ENCODE results near the gene SLCO3A1.
"Not testable (repeated sequence)": the region's sequence is repeated elsewhere in the genome, so short reads cannot be mapped to it uniquely, and the experiment has no call there.

SLCO3A1 gene

DNA sequence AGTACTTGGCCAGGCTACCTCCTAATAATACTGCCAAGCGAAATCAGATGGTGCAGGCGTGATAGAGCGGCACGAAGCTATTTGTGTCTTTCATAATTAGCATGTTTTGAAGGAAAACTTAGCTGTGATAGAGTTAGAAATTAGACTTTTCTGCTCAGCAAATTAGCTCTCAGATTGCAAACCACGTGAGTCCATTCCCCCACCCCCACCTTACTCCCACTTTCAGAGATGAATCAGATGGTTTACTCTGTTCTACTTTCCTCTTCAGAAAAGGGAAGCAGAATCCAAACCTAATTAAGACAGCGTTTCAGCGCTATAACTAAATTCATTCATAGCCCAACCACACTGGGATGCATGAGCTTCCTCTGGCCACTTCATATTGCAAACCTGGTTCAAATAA is 214.6 kb downstream of the SLCO3A1 start:
- CTCF ChIA-PET = interaction anchor here (0.7 to 1.3 kb wide), 4 partner anchors 10 to 362 kb away, joined by 3 to 8 read pairs (median 4); no protein-coding TSS in a partner anchor
- TF ChIP-seq ZNF394 (tag by site-specific recombination; IDR thresholded peaks at IDR 0.05; ENCODE audit: borderline replicate concordance) = no peak
- no peak for TF ChIP-seq ZNF341 (tag by site-specific recombination; IDR thresholded peaks at IDR 0.05; ENCODE audit: low read depth)
- POLR2A ChIA-PET = no interaction called here
- H3K4me1 ChIP-seq (ENCODE audit: control insufficient read depth, insufficient read depth, low read length) = peaks cover 2% of the 10 kb centered on the region; the same call in 1 of the 2 replicates
- no peaks in the 10 kb centered on the region for H3K36me3 ChIP-seq (ENCODE audit: control insufficient read depth in 2 of 2, insufficient read depth in 1 of 2, low read length in 2 of 2)
- H3K9me3 ChIP-seq (ENCODE audit: control insufficient read depth, insufficient read depth, low read depth, low read length) = no peaks in the 10 kb centered on the region
- H3K4me3 ChIP-seq (ENCODE audit: low read depth, low read length) = no peak overlapping the region
- no peak overlapping the region for H3K27ac ChIP-seq (ENCODE audit: extremely low read depth, low read depth, low read length)

DNA sequence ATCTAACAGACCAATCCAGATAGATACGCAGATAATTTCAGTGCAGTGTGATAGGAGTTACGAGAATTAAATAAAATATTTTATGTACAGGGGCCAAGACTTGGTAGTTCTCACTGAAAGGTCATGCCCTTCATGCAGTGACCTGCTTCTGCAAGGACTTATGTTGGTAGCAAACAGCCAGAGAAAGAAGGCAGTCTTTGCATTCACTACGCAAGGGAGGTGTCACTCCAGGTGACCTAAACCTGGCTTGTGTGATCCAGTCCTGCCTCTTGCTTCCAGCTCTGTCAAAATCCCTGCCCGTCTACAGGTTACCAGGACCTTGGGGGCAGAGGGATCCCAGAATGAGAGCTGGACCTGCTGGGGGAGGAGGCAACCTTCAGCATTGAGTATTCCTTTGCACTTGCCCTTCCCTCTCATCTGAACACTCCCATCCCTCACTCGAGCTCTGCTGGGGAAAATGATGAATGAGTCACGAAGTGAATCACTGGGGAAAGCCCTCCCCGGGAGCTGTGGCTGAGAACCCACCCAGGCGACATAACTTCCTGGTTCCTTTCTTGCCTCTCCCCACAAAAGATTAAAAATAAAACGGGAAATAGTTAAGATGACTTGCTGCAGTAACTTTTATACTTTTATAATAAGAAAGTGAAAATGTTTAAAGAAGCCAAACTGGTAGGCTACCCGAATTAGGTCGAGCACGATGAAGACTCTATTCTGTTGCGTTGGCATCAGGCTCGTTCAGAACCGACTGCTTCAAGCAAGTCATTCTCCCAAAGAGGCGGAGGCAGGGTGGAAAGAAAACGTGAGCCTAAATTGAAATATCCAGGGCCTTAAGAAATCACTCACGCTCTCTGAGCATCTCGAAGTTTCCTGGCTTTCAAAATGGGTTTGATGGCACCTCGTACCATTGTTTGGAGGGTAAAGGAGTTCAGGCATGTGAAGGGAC is 216.1 kb downstream of the SLCO3A1 start:
- H3K4me3 ChIP-seq (ENCODE audit: low read depth, low read length) = no peak overlapping the region
- H3K9me3 ChIP-seq (ENCODE audit: control insufficient read depth, insufficient read depth, low read depth, low read length) = no peaks in the 10 kb centered on the region
- H3K27ac ChIP-seq (ENCODE audit: extremely low read depth, low read depth, low read length) = no peak overlapping the region
- TF ChIP-seq ZNF571 (tag by site-specific recombination; IDR thresholded peaks at IDR 0.05) (no peak), SP2 (tag by site-specific recombination; IDR thresholded peaks at IDR 0.05) (0 out of 2 replicates have a peak, but pooled peaks have one; percentile 11), PRDM1 (tag by site-specific recombination; IDR thresholded peaks at IDR 0.05) (0 out of 2 replicates have a peak, but pooled peaks have one; percentile 13), ZNF221 (tag by site-specific recombination; IDR thresholded peaks at IDR 0.05; ENCODE audit: borderline replicate concordance) (no peak), TRIM28 (IDR thresholded peaks at IDR 0.05; ENCODE audit: borderline replicate concordance, low read length) (no peak), ZNF560 (tag by site-specific recombination; IDR thresholded peaks at IDR 0.05; ENCODE audit: borderline replicate concordance) (no peak)
- TF ChIP-seq, protein P1, sequence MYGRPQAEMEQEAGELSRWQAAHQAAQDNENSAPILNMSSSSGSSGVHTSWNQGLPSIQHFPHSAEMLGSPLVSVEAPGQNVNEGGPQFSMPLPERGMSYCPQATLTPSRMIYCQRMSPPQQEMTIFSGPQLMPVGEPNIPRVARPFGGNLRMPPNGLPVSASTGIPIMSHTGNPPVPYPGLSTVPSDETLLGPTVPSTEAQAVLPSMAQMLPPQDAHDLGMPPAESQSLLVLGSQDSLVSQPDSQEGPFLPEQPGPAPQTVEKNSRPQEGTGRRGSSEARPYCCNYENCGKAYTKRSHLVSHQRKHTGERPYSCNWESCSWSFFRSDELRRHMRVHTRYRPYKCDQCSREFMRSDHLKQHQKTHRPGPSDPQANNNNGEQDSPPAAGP (tag by site-specific recombination; IDR thresholded peaks at IDR 0.05) = peak; percentile 49; the same call in 1 of the 2 replicates
- POLR2A ChIA-PET = no interaction called here
- no peaks in the 10 kb centered on the region for H3K36me3 ChIP-seq (ENCODE audit: control insufficient read depth in 2 of 2, insufficient read depth in 1 of 2, low read length in 2 of 2)
- CTCF ChIA-PET = interaction anchor here (0.5 to 1.4 kb wide), 3 partner anchors 8 to 1167 kb away, joined by 3 to 6 read pairs (median 3); no protein-coding TSS in a partner anchor
- H3K4me1 ChIP-seq (ENCODE audit: control insufficient read depth, insufficient read depth, low read length) = peaks cover 2% of the 10 kb centered on the region; the same call in 1 of the 2 replicates

DNA sequence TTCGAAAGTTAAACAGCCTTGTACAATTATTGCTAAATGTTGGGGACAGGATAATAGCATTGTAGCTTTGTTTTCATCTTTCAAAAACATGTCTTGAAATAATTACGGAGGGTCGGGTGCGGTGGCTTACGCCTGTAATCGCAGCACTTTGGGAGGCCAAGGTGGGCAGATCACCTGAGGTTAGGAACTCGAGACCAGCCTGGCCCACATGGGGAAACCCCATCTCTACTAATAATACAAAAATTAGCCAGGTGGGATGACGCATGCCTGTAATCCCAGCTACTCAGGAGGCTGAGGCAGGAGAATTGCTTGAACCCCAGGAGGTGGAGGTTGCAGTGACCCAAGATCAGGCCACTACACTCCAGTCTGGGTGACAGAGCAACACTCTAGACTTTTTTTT is 216.7 kb downstream of the SLCO3A1 start:
- CTCF ChIA-PET = interaction anchor here (0.6 to 1.4 kb wide), 2 partner anchors 9 to 768 kb away, joined by 3 to 6 read pairs; no protein-coding TSS in a partner anchor
- H3K4me1 ChIP-seq (ENCODE audit: control insufficient read depth, insufficient read depth, low read length); POLR2A ChIA-PET; H3K4me3 ChIP-seq (ENCODE audit: low read depth, low read length); H3K9me3 ChIP-seq (ENCODE audit: control insufficient read depth, insufficient read depth, low read depth, low read length); H3K27ac ChIP-seq (ENCODE audit: extremely low read depth, low read depth, low read length); H3K36me3 ChIP-seq (ENCODE audit: control insufficient read depth in 2 of 2, insufficient read depth in 1 of 2, low read length in 2 of 2): not testable (repeated sequence)

DNA sequence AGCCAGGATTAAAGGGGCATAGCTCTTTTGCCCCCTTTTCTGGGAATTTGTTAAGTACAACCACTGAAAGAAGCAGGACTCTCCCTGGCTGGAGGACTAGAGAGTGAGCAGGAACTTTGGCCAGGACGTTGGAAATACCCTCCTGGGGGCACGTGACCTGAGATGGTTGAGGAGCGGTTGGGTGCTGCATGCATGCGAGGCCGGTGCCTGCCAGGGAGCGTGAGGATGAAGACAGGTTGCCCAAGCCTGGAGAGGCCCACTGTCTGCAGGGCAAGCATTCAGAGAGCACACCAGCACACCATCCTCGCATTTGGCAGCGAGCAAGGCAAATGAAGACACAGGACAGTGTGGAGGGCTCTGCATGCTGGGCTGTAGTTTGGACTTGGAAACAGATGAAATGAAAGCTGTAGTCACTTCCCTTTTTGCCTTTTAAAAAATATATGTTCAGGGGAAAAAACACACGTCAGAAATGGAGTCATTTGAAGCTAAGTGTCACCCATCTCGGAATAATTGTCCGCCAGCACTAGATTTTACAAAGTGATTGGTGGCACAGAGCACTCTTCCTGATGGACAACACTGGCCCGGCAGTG is 217.6 kb downstream of the SLCO3A1 start:
- CTCF ChIA-PET = interaction anchor here (0.8 kb wide), 1 partner anchor 365 kb away, joined by 3 read pairs; no protein-coding TSS in a partner anchor
- H3K4me1 ChIP-seq (ENCODE audit: control insufficient read depth, insufficient read depth, low read length) = peaks cover 2% of the 10 kb centered on the region; the same call in 1 of the 2 replicates
- H3K4me3 ChIP-seq (ENCODE audit: low read depth, low read length) = no peak overlapping the region
- POLR2A ChIA-PET = no interaction called here
- H3K36me3 ChIP-seq (ENCODE audit: control insufficient read depth in 2 of 2, insufficient read depth in 1 of 2, low read length in 2 of 2) = no peaks in the 10 kb centered on the region
- no peaks in the 10 kb centered on the region for H3K9me3 ChIP-seq (ENCODE audit: control insufficient read depth, insufficient read depth, low read depth, low read length)
- H3K27ac ChIP-seq (ENCODE audit: extremely low read depth, low read depth, low read length) = no peak overlapping the region
- TF ChIP-seq ZNF473 (tag by site-specific recombination; IDR thresholded peaks at IDR 0.05) (no peak), ZNF140 (tag by site-specific recombination; IDR thresholded peaks at IDR 0.05) (no peak), ZNF660 (tag by site-specific recombination; IDR thresholded peaks at IDR 0.05) (no peak), ZNF654 (tag by site-specific recombination; IDR thresholded peaks at IDR 0.05; ENCODE audit: low read depth) (no peak), ZNF266 (tag by site-specific recombination; IDR thresholded peaks at IDR 0.05; ENCODE audit: low read depth) (no peak), ZSCAN30 (tag by site-specific recombination; IDR thresholded peaks at IDR 0.05) (no peak), ZNF155 (tag by site-specific recombination; IDR thresholded peaks at IDR 0.05) (no peak), ZNF350 (tag by site-specific recombination; IDR thresholded peaks at IDR 0.05) (no peak), ZSCAN23 (tag by site-specific recombination; IDR thresholded peaks at IDR 0.05) (no peak), ZNF549 (tag by site-specific recombination; IDR thresholded peaks at IDR 0.05) (no peak), ZNF335 (tag by site-specific recombination; conservative IDR thresholded peaks at IDR 0.05) (no peak), SCRT1 (tag by site-specific recombination; IDR thresholded peaks at IDR 0.05; ENCODE audit: borderline replicate concordance) (no peak), ZXDB (tag by site-specific recombination; IDR thresholded peaks at IDR 0.05) (no peak), ZFP3 (tag by site-specific recombination; IDR thresholded peaks at IDR 0.05; ENCODE audit: low read depth) (no peak)
- TF ChIP-seq, protein P2, sequence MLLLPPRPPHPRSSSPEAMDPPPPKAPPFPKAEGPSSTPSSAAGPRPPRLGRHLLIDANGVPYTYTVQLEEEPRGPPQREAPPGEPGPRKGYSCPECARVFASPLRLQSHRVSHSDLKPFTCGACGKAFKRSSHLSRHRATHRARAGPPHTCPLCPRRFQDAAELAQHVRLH (tag by site-specific recombination; IDR thresholded peaks at IDR 0.05) = no peak
- TF ChIP-seq, protein P3, sequence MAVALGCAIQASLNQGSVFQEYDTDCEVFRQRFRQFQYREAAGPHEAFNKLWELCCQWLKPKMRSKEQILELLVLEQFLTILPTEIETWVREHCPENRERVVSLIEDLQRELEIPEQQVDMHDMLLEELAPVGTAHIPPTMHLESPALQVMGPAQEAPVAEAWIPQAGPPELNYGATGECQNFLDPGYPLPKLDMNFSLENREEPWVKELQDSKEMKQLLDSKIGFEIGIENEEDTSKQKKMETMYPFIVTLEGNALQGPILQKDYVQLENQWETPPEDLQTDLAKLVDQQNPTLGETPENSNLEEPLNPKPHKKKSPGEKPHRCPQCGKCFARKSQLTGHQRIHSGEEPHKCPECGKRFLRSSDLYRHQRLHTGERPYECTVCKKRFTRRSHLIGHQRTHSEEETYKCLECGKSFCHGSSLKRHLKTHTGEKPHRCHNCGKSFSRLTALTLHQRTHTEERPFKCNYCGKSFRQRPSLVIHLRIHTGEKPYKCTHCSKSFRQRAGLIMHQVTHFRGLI (tag by site-specific recombination; IDR thresholded peaks at IDR 0.05) = no peak
